Natural killer cell (primary cell): ENCODE data around the gene SLC44A1. TPM values are rescaled to one million over a fixed set of nuclear protein-coding genes. Genes with fewer than 3 reads are reported as not detected.

Experiments
- ATAC-seq, 3 donors: fragments of 150-1000 bp in 2 of 3; fragments of 200-7000 bp in 1 of 3; cut with Tn5 transposase; 1 replicate in 1 of 3; 2 replicates in 2 of 3; pipeline ENCODE4 v1.10.0; 2021; ENCODE audit warnings: mild to moderate bottlenecking in 2 of 3, moderate library complexity in 2 of 3
- DNase-seq, 2 donors: peaks; one replicate each; pipeline versions ENCODE4 v3.0.0 to v3.0.0-alpha.2; 2013 to 2021; ENCODE audit warnings: mixed read lengths in 1 of 2
- H3K27ac ChIP-seq: one replicate; pipeline ENCODE4 v1.5.1; 2013; ENCODE audit warnings: mild to moderate bottlenecking, low read length
- H3K27me3 ChIP-seq: one replicate; pipeline ENCODE4 v1.6.1; 2013; ENCODE audit warnings: low read length; ENCODE audit not compliant: control insufficient read depth, insufficient read depth
- H3K36me3 ChIP-seq: one replicate; pipeline ENCODE4 v1.6.1; 2013; ENCODE audit warnings: low read length; ENCODE audit not compliant: control insufficient read depth, insufficient read depth
- H3K4me1 ChIP-seq: one replicate; pipeline ENCODE4 v1.6.1; 2013; ENCODE audit warnings: low read length; ENCODE audit not compliant: control insufficient read depth, insufficient read depth
- H3K4me3 ChIP-seq: one replicate; pipeline ENCODE4 v1.5.1; 2013; ENCODE audit warnings: low read length
- H3K9me3 ChIP-seq: one replicate; pipeline ENCODE4 v1.6.1; 2013; ENCODE audit warnings: low read length; ENCODE audit not compliant: control insufficient read depth, insufficient read depth
- H3K27ac Mint-ChIP-seq, 2 donors: one replicate each; pipeline ENCODE4 v1.8.0; 2022; ENCODE audit warnings: mild to moderate bottlenecking in 2 of 2, mixed read lengths in 2 of 2, moderate library complexity in 1 of 2
- H3K27me3 Mint-ChIP-seq, 2 donors: one replicate each; pipeline ENCODE4 v1.8.0; 2022; ENCODE audit warnings: low read depth in 2 of 2, mixed read lengths in 2 of 2
- H3K36me3 Mint-ChIP-seq: one replicate; pipeline ENCODE4 v1.8.0; 2022; ENCODE audit warnings: mixed read lengths
- H3K4me1 Mint-ChIP-seq, 2 donors: one replicate each; pipeline ENCODE4 v1.8.0; 2022; ENCODE audit warnings: mixed read lengths in 2 of 2
- H3K4me3 Mint-ChIP-seq: one replicate; pipeline ENCODE4 v1.8.0; 2022; ENCODE audit warnings: mild to moderate bottlenecking, moderate library complexity, mixed read lengths
- H3K9me3 Mint-ChIP-seq, 2 donors: one replicate each; pipeline ENCODE4 v1.8.0; 2022; ENCODE audit warnings: mixed read lengths in 2 of 2
- CTCF ChIP-seq: fragments of 200-600 bp; IDR thresholded peaks from one replicate; pipeline ENCODE4 v1.8.0; 2022; ENCODE audit warnings: antibody characterized with exemption
- WGBS: methylation state at CpG from one replicate; pipeline ENCODE4 v1.1.7; 2013; ENCODE audit warnings: missing lambda C conversion rate; ENCODE audit not compliant: insufficient coverage; 5-methylcytosine and 5-hydroxymethylcytosine counted together
- intact Hi-C: fragments of 100-400 bp; cut with micrococcal nuclease; formaldehyde crosslinking; loops from one replicate; pipeline ENCODE4 v1.14.2; 2022
- total RNA-seq, 4 donors: library from RNA; stranded (reverse); fragments of 120-200 nt in 1 of 4; gene quantifications; one replicate each; pipeline versions ENCODE4 v1.2.3 to v1.2.4, GENCODE V29; 2013 to 2022

The SLC44A1 gene
- total RNA-seq, 3 donors from 2014 or later (not counting 1 experiment from before 2014, with no cell fraction given) = 7.1 to 8.3 (median 7.9) TPM

- Mint-ChIP-seq H3K27ac (no peak overlapping the region), H3K36me3 (no peaks in the 10 kb centered on the region), H3K9me3 (no peaks in the 10 kb centered on the region), H3K27me3 (no peaks in the 10 kb centered on the region), H3K4me3 (no peak overlapping the region), H3K4me1 (peaks cover 0 to 5% of the 10 kb centered on the region in 2 donors)
- ATAC-seq (no peak), DNase-seq (no peak)
- Histone ChIP-seq H3K27me3 (no peaks in the 10 kb centered on the region), H3K27ac (no peak overlapping the region), H3K9me3 (no peaks in the 10 kb centered on the region), H3K4me1 (no peaks in the 10 kb centered on the region), H3K36me3 (no peaks in the 10 kb centered on the region), H3K4me3 (no peak overlapping the region)
- no peak for TF ChIP-seq CTCF
- WGBS = 83% methylated on average over 2 of the region's 3 CpGs
- intact Hi-C loops = no loop called here
Measured at GRCh38 chr9:105331160-105331559, 86.7 kb downstream of the SLC44A1 start.

GRCh38 chr9:105331755-105332154 is 87.3 kb downstream of the SLC44A1 start:
- intact Hi-C loops = no loop called here
- Mint-ChIP-seq H3K27me3 (no peaks in the 10 kb centered on the region), H3K4me3 (no peak overlapping the region), H3K4me1 (peaks cover 0 to 5% of the 10 kb centered on the region in 2 donors), H3K27ac (no peak overlapping the region), H3K9me3 (no peaks in the 10 kb centered on the region), H3K36me3 (no peaks in the 10 kb centered on the region)
- H3K27ac ChIP-seq = no peak overlapping the region
- no peaks in the 10 kb centered on the region for H3K9me3 ChIP-seq
- H3K27me3 ChIP-seq = no peaks in the 10 kb centered on the region
- no peak overlapping the region for H3K4me3 ChIP-seq
- H3K4me1 ChIP-seq = no peaks in the 10 kb centered on the region
- H3K36me3 ChIP-seq = peaks cover 3% of the 10 kb centered on the region
- ATAC-seq = no peak
- 100% methylated on average over 1 of the region's 1 CpG for WGBS
- TF ChIP-seq CTCF = no peak
- DNase-seq = no peak

GRCh38 chr9:105332471-105332870 is 88.0 kb downstream of the SLC44A1 start:
- H3K27me3 ChIP-seq = no peaks in the 10 kb centered on the region
- no peak overlapping the region for H3K27ac ChIP-seq
- H3K4me1 ChIP-seq = no peaks in the 10 kb centered on the region
- no CpG with 5 or more reads among the region's 2 CpGs for WGBS
- Mint-ChIP-seq H3K9me3 (no peaks in the 10 kb centered on the region), H3K27me3 (no peaks in the 10 kb centered on the region), H3K4me3 (no peak overlapping the region), H3K4me1 (peaks cover 0 to 5% of the 10 kb centered on the region in 2 donors), H3K36me3 (no peaks in the 10 kb centered on the region), H3K27ac (no peak overlapping the region)
- no peak for TF ChIP-seq CTCF
- H3K36me3 ChIP-seq = peaks cover 5% of the 10 kb centered on the region
- intact Hi-C loops = no loop called here
- H3K4me3 ChIP-seq = no peak overlapping the region
- no peak for DNase-seq
- H3K9me3 ChIP-seq = no peaks in the 10 kb centered on the region
- no peak for ATAC-seq

- no peak overlapping the region for H3K27ac Mint-ChIP-seq
- no CpG with 5 or more reads among the region's 1 CpG for WGBS
Measured at GRCh38 chr9:105333076-105333475, 88.6 kb downstream of the SLC44A1 start.

More at GRCh38 chr9:105333076-105333475, 88.6 kb downstream of the SLC44A1 start:
- no peak for DNase-seq
- Mint-ChIP-seq H3K9me3 (no peaks in the 10 kb centered on the region), H3K4me1 (peaks cover 0 to 5% of the 10 kb centered on the region in 2 donors), H3K36me3 (no peaks in the 10 kb centered on the region), H3K4me3 (no peak overlapping the region), H3K27me3 (no peaks in the 10 kb centered on the region)
- no peak for ATAC-seq
- no peak overlapping the region for H3K27ac ChIP-seq
- no peaks in the 10 kb centered on the region for H3K9me3 ChIP-seq
- H3K4me3 ChIP-seq = no peak overlapping the region
- TF ChIP-seq CTCF = no peak
- H3K36me3 ChIP-seq = peaks cover 5% of the 10 kb centered on the region
- H3K4me1 ChIP-seq = no peaks in the 10 kb centered on the region
- no peaks in the 10 kb centered on the region for H3K27me3 ChIP-seq
- intact Hi-C loops = no loop called here
